HepG2 (cell line): ENCODE results near the gene NBPF3. TPM values are rescaled to one million over a fixed set of nuclear protein-coding genes. Genes with fewer than 3 reads are reported as not detected.

Experiments
- ATAC-seq: fragments of 200-7000 bp; cut with Tn5 transposase; 3 replicates; pipeline ENCODE4 v1.9.1; 2020; ENCODE audit warnings: mild to moderate bottlenecking, moderate library complexity
- BruUV-seq: library from RNA; stranded (reverse); fragments of 400-500 nt; replicated peaks from 2 replicates; lab custom pipeline; 2021; lab: Mats Ljungman, UMichigan
- CTCF ChIA-PET: fragments of 300-600 bp; formaldehyde crosslinking; extraction: SDS; loops from one replicate; lab custom pipeline; 2021; ENCODE audit warnings: low total read pairs, inconsistent platforms, low intra/inter-chr PET ratio; lab: Yijun Ruan, JAX
- POLR2A ChIA-PET: fragments of 350-600 bp; sonication (Branson Sonifier 250); formaldehyde crosslinking; loops from one replicate; lab custom pipeline; 2020; ENCODE audit warnings: antibody characterized with exemption, inconsistent platforms; lab: Yijun Ruan, JAX
- DNase-seq: peaks from one replicate; pipeline ENCODE4 v3.0.0-alpha.2; 2015; ENCODE audit warnings: low spot score
- FAIRE-seq: peaks from 3 replicates; lab custom pipeline; 2011; peaks lifted over from hg19 to GRCh38; lab: Jason Lieb, UNC
- H2AFZ ChIP-seq: one replicate; pipeline ENCODE4 v1.6.1; 2011; ENCODE audit warnings: low read length, inconsistent platforms
- H3K27ac ChIP-seq: fragments of 300-600 bp; 3 replicates; pipeline ENCODE4 v1.8.0; 2011; ENCODE audit warnings: mixed run types, mild to moderate bottlenecking, mixed read lengths, low read length, inconsistent platforms; ENCODE audit not compliant: insufficient read depth; ENCODE audit errors: extremely low read length
- H3K27me3 ChIP-seq, 2 experiments: fragments of 200-600 bp in 1 of 2; 2 replicates in 1 of 2; 3 replicates in 1 of 2; pipeline versions ENCODE4 v1.6.0 to v1.8.0; 2011; ENCODE audit warnings: low read length in 2 of 2, mild to moderate bottlenecking in 2 of 2, moderate library complexity in 2 of 2, inconsistent platforms in 1 of 2; ENCODE audit not compliant: insufficient read depth in 2 of 2, control insufficient read depth in 1 of 2
- H3K36me3 ChIP-seq, 2 experiments: fragments of 200-600 bp in 1 of 2; replicated peaks in 1 of 2; 2 replicates in 1 of 2; 3 replicates in 1 of 2; pipeline versions ENCODE4 v1.5.1 to v1.8.0; 2011; ENCODE audit warnings: low read length in 2 of 2, inconsistent platforms in 1 of 2; ENCODE audit not compliant: insufficient read depth in 2 of 2, control insufficient read depth in 1 of 2
- H3K4me1 ChIP-seq: 2 replicates; pipeline ENCODE4 v1.5.1; 2012; ENCODE audit warnings: low read length, inconsistent platforms; ENCODE audit not compliant: insufficient read depth
- H3K4me2 ChIP-seq: 2 replicates; pipeline ENCODE4 v1.6.0; 2011; ENCODE audit warnings: low read depth, low read length, inconsistent platforms
- H3K4me3 ChIP-seq, 3 experiments: fragments of 200-600 bp in 1 of 3; sonication (generic), shearing (Covaris generic) in 1 of 3; replicated peaks in 1 of 3; 2 replicates each; pipeline ENCODE4 v1.5.1; 2011 to 2016; ENCODE audit warnings: low read length in 3 of 3, inconsistent platforms in 2 of 3, low read depth in 2 of 3, mild to moderate bottlenecking in 2 of 3, control low read depth in 1 of 3, mixed read lengths in 1 of 3; ENCODE audit not compliant: insufficient read depth in 1 of 3
- H3K79me2 ChIP-seq: one replicate; pipeline ENCODE4 v1.6.1; 2011; ENCODE audit warnings: low read length, inconsistent platforms; ENCODE audit not compliant: insufficient read depth
- H3K9ac ChIP-seq: 2 replicates; pipeline ENCODE4 v1.6.0; 2011; ENCODE audit warnings: mild to moderate bottlenecking, low read depth, low read length, inconsistent platforms; ENCODE audit not compliant: insufficient read depth
- H3K9me3 ChIP-seq: 2 replicates; pipeline ENCODE4 v1.5.1; 2012; ENCODE audit warnings: mild to moderate bottlenecking, low read length
- H4K20me1 ChIP-seq: 2 replicates; pipeline ENCODE4 v1.6.0; 2011; ENCODE audit warnings: inconsistent platforms, mild to moderate bottlenecking, low read length, moderate library complexity; ENCODE audit not compliant: insufficient read depth
- ATF1 ChIP-seq: IDR thresholded peaks from 2 replicates; pipeline ENCODE4 v1.6.1; 2016; ENCODE audit warnings: mild to moderate bottlenecking, control low read depth
- CSRNP1 ChIP-seq: sonication (generic); formaldehyde crosslinking; IDR thresholded peaks from 2 replicates; pipeline ENCODE4 v1.8.1; 2023; ENCODE audit warnings: mild to moderate bottlenecking, missing genetic modification reagents
- CTCF ChIP-seq: sonication (generic); formaldehyde crosslinking; IDR thresholded peaks from 2 replicates; pipeline ENCODE4 v1.5.0; 2020; ENCODE audit warnings: mild to moderate bottlenecking, missing genetic modification reagents, moderate library complexity
- MED13 ChIP-seq: sonication (generic); formaldehyde crosslinking; IDR thresholded peaks from 2 replicates; pipeline ENCODE4 v1.5.0; 2020; ENCODE audit warnings: missing genetic modification reagents
- MZF1 ChIP-seq: sonication (generic); formaldehyde crosslinking; IDR thresholded peaks from 2 replicates; pipeline ENCODE4 v1.8.1; 2023; ENCODE audit warnings: mild to moderate bottlenecking, missing genetic modification reagents, borderline replicate concordance
- POLR2G ChIP-seq: fragments of 200-400 bp; formaldehyde crosslinking; IDR thresholded peaks from 2 replicates; pipeline ENCODE4 v1.6.1; 2018; ENCODE audit warnings: mild to moderate bottlenecking, low read depth, low read length, moderate library complexity
- RBAK ChIP-seq: sonication (generic); formaldehyde crosslinking; IDR thresholded peaks from 2 replicates; pipeline ENCODE4 v1.5.1; 2020; ENCODE audit warnings: mild to moderate bottlenecking, missing genetic modification reagents
- SRY ChIP-seq: sonication (generic); formaldehyde crosslinking; IDR thresholded peaks from 2 replicates; pipeline ENCODE4 v1.8.0; 2022; ENCODE audit warnings: mild to moderate bottlenecking, missing genetic modification reagents
- SSRP1 ChIP-seq: IDR thresholded peaks from 2 replicates; pipeline ENCODE4 v1.6.1; 2016; ENCODE audit warnings: control low read depth
- ZBTB7A ChIP-seq: sonication (generic); formaldehyde crosslinking; IDR thresholded peaks from 2 replicates; pipeline ENCODE4 v1.8.0; 2022; ENCODE audit warnings: mild to moderate bottlenecking, missing genetic modification reagents
- ZNF121 ChIP-seq: sonication (generic); formaldehyde crosslinking; IDR thresholded peaks from 2 replicates; pipeline ENCODE4 v1.5.0; 2020; ENCODE audit warnings: mild to moderate bottlenecking, missing genetic modification reagents
- ZNF329 ChIP-seq: sonication (generic); formaldehyde crosslinking; IDR thresholded peaks from 2 replicates; pipeline ENCODE4 v1.9.0; 2021; ENCODE audit warnings: low read depth, mild to moderate bottlenecking, missing genetic modification reagents
- ZNF414 ChIP-seq: sonication (generic); formaldehyde crosslinking; IDR thresholded peaks from 2 replicates; pipeline ENCODE4 v1.5.0; 2020; ENCODE audit warnings: missing genetic modification reagents
- ZNF619 ChIP-seq: sonication (generic); formaldehyde crosslinking; IDR thresholded peaks from 2 replicates; pipeline ENCODE4 v1.4.0; 2020; ENCODE audit warnings: mild to moderate bottlenecking, missing genetic modification reagents
- WGBS: methylation state at CpG from one replicate; pipeline ENCODE4 v1.1.6; 2017; ENCODE audit warnings: low lambda C conversion rate; 5-methylcytosine and 5-hydroxymethylcytosine counted together
- in situ Hi-C: cut with HindIII; loops from 2 replicates; pipeline ENCODE4 v1.10.0; 2017; ENCODE audit warnings: low pct_unique_long_range_greater_than_20kb; ENCODE audit not compliant: extremely low pct_ligation_motif_present
- intact Hi-C: fragments of 100-400 bp; cut with micrococcal nuclease; formaldehyde crosslinking; loops from one replicate; pipeline ENCODE4 v1.10.0; 2022; ENCODE audit not compliant: unreplicated experiment
- polyA plus RNA-seq, 8 experiments: library from polyadenylated mRNA; depleted of rRNA in 3 of 8; stranded (reverse) in 7 of 8; unstranded in 1 of 8; fragments of >200 nt; fragmentation: Illumina TruSeq in 4 of 8; extraction: Trizol in 4 of 8; gene quantifications; 2 replicates each; pipeline versions ENCODE4 v1.2.1 to v1.2.3, GENCODE V29; 2011 to 2016; ENCODE audit warnings: low read depth in 4 of 8, missing spikeins in 1 of 8, mixed read lengths in 1 of 8; ENCODE audit not compliant: insufficient read depth in 1 of 8
- total RNA-seq, 5 experiments: library from RNA; depleted of rRNA; stranded (reverse); fragments of >200 nt; fragmentation: Illumina TruSeq; extraction: Trizol; gene quantifications; 2 replicates each; pipeline ENCODE4 v1.2.3, GENCODE V29; 2016; ENCODE audit warnings: low read depth in 1 of 5

The NBPF3 gene
- total and polyA plus RNA-seq, 2 of the 13 experiments (the other 11 are each of a cell fraction or from before 2014, with no cell fraction given) = 3.5 to 4.9 TPM

DNA sequence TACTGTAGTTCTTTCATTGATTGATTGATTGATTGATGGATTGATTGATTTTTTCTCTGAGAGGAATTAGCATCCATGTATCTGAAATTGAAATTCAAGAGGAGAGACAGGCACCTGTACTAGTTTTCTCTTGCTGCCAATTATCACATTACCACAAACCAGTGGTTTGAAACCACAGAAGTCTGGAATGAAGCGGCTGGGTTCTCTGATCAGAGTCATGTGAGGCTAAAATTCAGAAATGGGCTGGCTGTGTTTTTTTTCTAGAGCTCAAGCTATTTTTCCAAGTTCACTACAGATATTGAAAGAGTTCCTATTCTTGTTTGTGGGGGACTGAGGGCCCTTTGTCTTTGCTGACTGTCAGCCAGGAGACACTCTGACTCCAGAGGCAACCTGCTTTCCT lies 10.0 kb downstream of the NBPF3 start (continued):
- no peak for TF ChIP-seq CSRNP1 (CRISPR knock-in tag)

DNA sequence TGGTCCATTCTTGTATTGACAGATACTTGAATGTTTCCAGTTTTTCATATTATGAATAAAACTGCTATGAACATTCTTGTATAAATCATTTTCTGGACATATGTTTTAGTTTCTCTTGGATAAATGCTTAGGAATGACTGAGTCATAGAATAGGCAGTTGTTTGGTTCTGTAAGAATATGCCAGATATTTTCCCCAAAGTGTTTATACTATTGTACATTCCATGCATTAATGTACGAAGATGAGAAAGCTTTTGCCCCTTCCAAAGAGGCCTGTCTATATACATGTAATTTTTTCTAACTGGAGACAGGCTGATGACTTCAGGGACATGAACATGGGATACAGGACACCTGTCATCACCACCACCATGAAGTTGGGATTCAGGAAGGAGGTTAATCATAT lies 11.3 kb downstream of the NBPF3 start:
- CTCF ChIA-PET = no interaction called here
- no peaks in the 10 kb centered on the region for H3K9me3 ChIP-seq
- no peak overlapping the region for H3K4me2 ChIP-seq
- TF ChIP-seq ATF1 (CRISPR knock-in tag) (no peak), POLR2G (no peak), MZF1 (CRISPR knock-in tag) (no peak), SSRP1 (CRISPR knock-in tag) (no peak), MED13 (CRISPR knock-in tag) (no peak), CTCF (CRISPR knock-in tag) (no peak), ZNF414 (CRISPR knock-in tag) (no peak), ZNF619 (no peak), ZNF121 (CRISPR knock-in tag) (no peak), RBAK (CRISPR knock-in tag) (no peak), SRY (CRISPR knock-in tag) (no peak), ZNF329 (CRISPR knock-in tag) (no peak), ZBTB7A (CRISPR knock-in tag) (no peak)
- no peak overlapping the region for H3K27ac ChIP-seq
- no peak overlapping the region for H3K9ac ChIP-seq
- BruUV-seq = no TSS peak
- no peak overlapping the region for H2AFZ ChIP-seq
- no peaks in the 10 kb centered on the region for H4K20me1 ChIP-seq
- H3K79me2 ChIP-seq = no peaks in the 10 kb centered on the region
- in situ Hi-C loops (no loop called here), intact Hi-C loops (no loop called here)
- no peak overlapping the region for H3K4me3 ChIP-seq
- no peaks in the 10 kb centered on the region for H3K27me3 ChIP-seq
- no peak for ATAC-seq
- FAIRE-seq = no peak
- peaks cover 0 to 11% of the 10 kb centered on the region in 2 experiments; a peak in 2 of 5 replicates for H3K36me3 ChIP-seq
- no peaks in the 10 kb centered on the region for H3K4me1 ChIP-seq
- no peak for DNase-seq
- POLR2A ChIA-PET = no interaction called here
- WGBS = 81% methylated on average over 1 of the region's 1 CpG
